IMR-90 (cell line): ENCODE data around the gene PTGR3. TPM values are rescaled to one million over a fixed set of nuclear protein-coding genes. Genes with fewer than 3 reads are reported as not detected.

ENCODE experiments used
- ATAC-seq: fragments of 200-7000 bp; cut with Tn5 transposase; 2 replicates; pipeline ENCODE4 v1.9.1; 2020; ENCODE audit warnings: low read depth, mild to moderate bottlenecking, moderate library complexity
- BruUV-seq: library from RNA; stranded (reverse); fragments of 400-500 nt; replicated peaks from 2 replicates; lab custom pipeline; 2021; lab: Mats Ljungman, UMichigan
- CTCF ChIA-PET: fragments of 300-600 bp; formaldehyde crosslinking; extraction: SDS; loops from one replicate; lab custom pipeline; 2021; ENCODE audit warnings: antibody characterized with exemption; lab: Yijun Ruan, JAX
- POLR2A ChIA-PET: fragments of 300-600 bp; sonication (Branson Sonifier 250); formaldehyde crosslinking; loops from one replicate; lab custom pipeline; 2022; ENCODE audit warnings: antibody characterized with exemption; ENCODE audit not compliant: unreplicated experiment; lab: Charles Lee
- DNase-seq: peaks from one replicate; pipeline ENCODE4 v3.0.0; 2013
- H2AFZ ChIP-seq: replicated peaks from 2 replicates; pipeline ENCODE3; 2013; ENCODE audit warnings: low read length, mild to moderate bottlenecking; ENCODE audit not compliant: poor library complexity
- H2AK5ac ChIP-seq: 2 replicates; pipeline ENCODE4 v1.6.1; 2013; ENCODE audit warnings: low read depth, low read length, inconsistent platforms
- H2AK9ac ChIP-seq: replicated peaks from 2 replicates; pipeline ENCODE3; 2013; ENCODE audit warnings: mild to moderate bottlenecking, low read depth, low read length, moderate library complexity; ENCODE audit not compliant: poor library complexity
- H2BK120ac ChIP-seq: 2 replicates; pipeline ENCODE4 v1.6.1; 2013; ENCODE audit warnings: low read depth, low read length, inconsistent platforms
- H2BK15ac ChIP-seq: 3 replicates; pipeline ENCODE4 v1.6.1; 2013; ENCODE audit warnings: low read depth, low read length, inconsistent platforms
- H2BK20ac ChIP-seq: 2 replicates; pipeline ENCODE4 v1.6.1; 2013; ENCODE audit warnings: low read depth, mild to moderate bottlenecking, inconsistent platforms, low read length, moderate library complexity
- H2BK5ac ChIP-seq: 2 replicates; pipeline ENCODE4 v1.6.1; 2013; ENCODE audit warnings: mild to moderate bottlenecking, low read depth, low read length, inconsistent platforms; ENCODE audit not compliant: poor library complexity, severe bottlenecking
- H3K14ac ChIP-seq: replicated peaks from 2 replicates; pipeline ENCODE4 v1.6.1; 2013; ENCODE audit warnings: low read depth, low read length, inconsistent platforms
- H3K18ac ChIP-seq: 2 replicates; pipeline ENCODE4 v1.6.1; 2013; ENCODE audit warnings: low read depth, low read length, control low read depth
- H3K23ac ChIP-seq: 2 replicates; pipeline ENCODE4 v1.6.1; 2013; ENCODE audit warnings: low read depth, low read length, inconsistent platforms
- H3K27ac ChIP-seq: 2 replicates; pipeline ENCODE4 v1.5.1; 2013; ENCODE audit warnings: mild to moderate bottlenecking, control low read depth, low read length; ENCODE audit not compliant: insufficient read depth
- H3K27me3 ChIP-seq: 2 replicates; pipeline ENCODE4 v1.6.1; 2013; ENCODE audit warnings: low read length; ENCODE audit not compliant: control insufficient read depth, insufficient read depth
- H3K36me3 ChIP-seq: 2 replicates; pipeline ENCODE4 v1.6.1; 2013; ENCODE audit warnings: low read length, mixed read lengths; ENCODE audit not compliant: control insufficient read depth, insufficient read depth
- H3K4ac ChIP-seq: 2 replicates; pipeline ENCODE4 v1.6.1; 2013; ENCODE audit warnings: low read depth, low read length, inconsistent platforms
- H3K4me1 ChIP-seq: 2 replicates; pipeline ENCODE4 v1.6.1; 2013; ENCODE audit warnings: low read length, mixed read lengths; ENCODE audit not compliant: control insufficient read depth, insufficient read depth
- H3K4me2 ChIP-seq: 2 replicates; pipeline ENCODE4 v1.6.1; 2013; ENCODE audit warnings: low read depth, mild to moderate bottlenecking, control low read depth, low read length, moderate library complexity
- H3K4me3 ChIP-seq: 2 replicates; pipeline ENCODE4 v1.5.1; 2013; ENCODE audit warnings: low read depth, mild to moderate bottlenecking, control low read depth, low read length, moderate library complexity; ENCODE audit not compliant: insufficient read depth
- H3K56ac ChIP-seq: 2 replicates; pipeline ENCODE4 v1.6.1; 2013; ENCODE audit warnings: low read length, inconsistent platforms; ENCODE audit not compliant: insufficient read depth; ENCODE audit errors: extremely low read depth
- H3K79me1 ChIP-seq, 2 experiments: 2 replicates each; pipeline ENCODE4 v1.6.1; 2013; ENCODE audit warnings: low read length in 2 of 2, inconsistent platforms in 1 of 2, low read depth in 1 of 2
- H3K9ac ChIP-seq: 2 replicates; pipeline ENCODE4 v1.6.1; 2013; ENCODE audit warnings: low read depth, low read length, control low read depth
- H3K9me1 ChIP-seq: 2 replicates; pipeline ENCODE4 v1.6.1; 2013; ENCODE audit warnings: low read length, inconsistent platforms; ENCODE audit not compliant: insufficient read depth
- H3K9me3 ChIP-seq: 2 replicates; pipeline ENCODE4 v1.6.1; 2013; ENCODE audit warnings: low read length; ENCODE audit not compliant: control insufficient read depth, insufficient read depth
- H4K20me1 ChIP-seq: 2 replicates; pipeline ENCODE4 v1.6.1; 2013; ENCODE audit warnings: low read length, inconsistent platforms; ENCODE audit not compliant: insufficient read depth
- H4K5ac ChIP-seq: 2 replicates; pipeline ENCODE4 v1.6.1; 2013; ENCODE audit warnings: mild to moderate bottlenecking, low read depth, low read length, control low read depth
- H4K8ac ChIP-seq, 2 experiments: 2 replicates each; pipeline ENCODE4 v1.6.1; 2013; ENCODE audit warnings: low read depth in 2 of 2, low read length in 2 of 2, control low read depth in 1 of 2, inconsistent platforms in 1 of 2
- H4K91ac ChIP-seq: 2 replicates; pipeline ENCODE4 v1.6.1; 2013; ENCODE audit warnings: low read depth, low read length, inconsistent platforms; ENCODE audit not compliant: insufficient read depth
- BHLHE40 ChIP-seq: fragments of 150-350 bp; IDR thresholded peaks from 2 replicates; pipeline ENCODE4 v1.6.1; 2016; ENCODE audit warnings: mild to moderate bottlenecking, low read depth, low read length
- CEBPB ChIP-seq: IDR thresholded peaks from 2 replicates; pipeline ENCODE4 v1.6.1; 2012; ENCODE audit warnings: low read depth, low read length, improper control_type of control experiment
- CHD1 ChIP-seq: IDR thresholded peaks from 2 replicates; pipeline ENCODE4 v1.6.1; 2012; ENCODE audit warnings: low read depth, low read length, improper control_type of control experiment
- CTCF ChIP-seq: conservative IDR thresholded peaks from 2 replicates; pipeline ENCODE4 v1.5.1; 2012; ENCODE audit warnings: mild to moderate bottlenecking, low read depth, low read length, improper control_type of control experiment
- FOS ChIP-seq: fragments of 150-350 bp; IDR thresholded peaks from 2 replicates; pipeline ENCODE4 v1.6.1; 2016; ENCODE audit warnings: low read depth, low read length
- MAFK ChIP-seq: IDR thresholded peaks from 2 replicates; pipeline ENCODE4 v1.6.1; 2012; ENCODE audit warnings: low read depth, low read length, improper control_type of control experiment
- MAZ ChIP-seq: IDR thresholded peaks from 2 replicates; pipeline ENCODE4 v1.6.1; 2012; ENCODE audit warnings: low read depth, mild to moderate bottlenecking, low read length, improper control_type of control experiment, moderate library complexity, borderline replicate concordance
- MXI1 ChIP-seq: IDR thresholded peaks from 2 replicates; pipeline ENCODE4 v1.6.1; 2012; ENCODE audit warnings: low read depth, mild to moderate bottlenecking, low read length, moderate library complexity, borderline replicate concordance
- NFE2L2 ChIP-seq: fragments of 150-350 bp; IDR thresholded peaks from 2 replicates; pipeline ENCODE4 v1.6.1; 2016; ENCODE audit warnings: low read depth, mild to moderate bottlenecking, low read length
- POLR2A ChIP-seq: IDR thresholded peaks from 2 replicates; pipeline ENCODE4 v1.6.1; 2012; ENCODE audit warnings: mild to moderate bottlenecking, low read depth, low read length
- RAD21 ChIP-seq: IDR thresholded peaks from 2 replicates; pipeline ENCODE4 v1.6.1; 2012; ENCODE audit warnings: low read length, improper control_type of control experiment
- RCOR1 ChIP-seq: IDR thresholded peaks from 2 replicates; pipeline ENCODE4 v1.6.1; 2012; ENCODE audit warnings: mild to moderate bottlenecking, low read length, improper control_type of control experiment; ENCODE audit not compliant: insufficient replicate concordance
- RFX5 ChIP-seq: IDR thresholded peaks from 2 replicates; pipeline ENCODE4 v1.8.0; 2012; ENCODE audit warnings: low read depth, mild to moderate bottlenecking, low read length, moderate library complexity
- SMC3 ChIP-seq: fragments of 150-350 bp; IDR thresholded peaks from 2 replicates; pipeline ENCODE4 v1.6.1; 2016; ENCODE audit warnings: low read depth, mild to moderate bottlenecking, antibody characterized with exemption, low read length, moderate library complexity
- USF2 ChIP-seq: fragments of 150-350 bp; IDR thresholded peaks from 2 replicates; pipeline ENCODE4 v1.6.1; 2017; ENCODE audit warnings: mild to moderate bottlenecking, antibody characterized with exemption, low read length, low read depth
- WGBS, 2 experiments: methylation state at CpG; one replicate each; pipeline versions ENCODE4 v1.1.5 to v1.1.7; 2013; ENCODE audit warnings: missing lambda C conversion rate in 2 of 2; ENCODE audit not compliant: insufficient read length in 1 of 2; ENCODE audit errors: extremely low coverage in 2 of 2; 5-methylcytosine and 5-hydroxymethylcytosine counted together
- dilution Hi-C: fragments of 300-500 bp; cut with HindIII; formaldehyde crosslinking; loops from one replicate; pipeline ENCODE4 v1.14.3; 2018; ENCODE audit warnings: low sequenced_read_pairs; ENCODE audit not compliant: unreplicated experiment
- in situ Hi-C: fragments of 300-500 bp; cut with MboI; formaldehyde crosslinking; loops from 3 replicates; pipeline ENCODE4 v1.14.3; 2019; ENCODE audit warnings: low sequenced_read_pairs, inconsistent platforms, mixed read lengths
- intact Hi-C: fragments of 100-400 bp; cut with micrococcal nuclease; formaldehyde crosslinking; loops from 2 replicates; pipeline ENCODE4 v1.10.0; 2022
- polyA plus RNA-seq, 3 experiments: library from polyadenylated mRNA; depleted of rRNA; stranded (reverse); fragments of >200 nt; gene quantifications; 2 replicates each; pipeline ENCODE4 v1.2.3, GENCODE V29; 2012; ENCODE audit warnings: low replicate concordance in 1 of 3
- total RNA-seq: library from RNA; depleted of rRNA; stranded (reverse); fragments of >200 nt; gene quantifications from 2 replicates; pipeline ENCODE4 v1.2.3, GENCODE V29; 2012
- TF ChIP-seq, protein P1 (sequence below): fragments of 150-350 bp; IDR thresholded peaks from 2 replicates; pipeline ENCODE4 v1.6.1; 2016; ENCODE audit warnings: low read depth, mild to moderate bottlenecking, low read length, moderate library complexity, borderline replicate concordance

Gene PTGR3
- total and polyA plus RNA-seq, 2 of the 4 experiments (the other 2 are of a cell fraction): 16.1 to 26.4 TPM

DNA sequence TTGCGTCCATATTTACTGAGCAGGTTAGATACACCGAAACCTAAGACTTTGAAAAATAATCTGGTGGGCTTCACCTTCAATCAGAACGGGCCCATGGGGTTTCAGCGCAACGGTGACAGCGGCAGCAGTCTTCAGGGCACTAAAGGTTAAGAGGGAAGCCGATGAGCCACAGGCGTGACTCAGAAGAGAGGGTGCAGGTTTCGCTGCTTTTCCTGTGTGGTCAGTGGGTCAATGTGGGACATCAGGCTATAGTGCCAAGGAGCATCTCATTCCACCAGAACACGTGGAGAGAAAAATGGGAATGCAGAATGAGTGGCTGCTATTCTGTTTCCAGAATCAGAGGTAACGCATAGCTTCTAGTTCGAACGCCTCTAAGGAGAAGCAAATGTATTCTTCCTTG lies 8.9 kb downstream of the PTGR3 start:
- POLR2A ChIA-PET: no interaction called here
- H3K27ac ChIP-seq: no peak overlapping the region
- in situ Hi-C loops: loop anchor here (25.0 kb wide), 1 partner anchor 1162 kb away; no protein-coding TSS in a partner anchor
- H2BK120ac ChIP-seq: no peak overlapping the region
- no peak overlapping the region for H3K23ac ChIP-seq
- H2AFZ ChIP-seq: no peak overlapping the region
- no peak for DNase-seq
- H2BK5ac ChIP-seq: no peak overlapping the region
- peak overlapping the region; percentile 23; the same call in 1 of the 2 replicates for H2AK5ac ChIP-seq
- peaks cover 18% of the 10 kb centered on the region for H3K36me3 ChIP-seq
- H3K4me2 ChIP-seq: no peak overlapping the region
- intact Hi-C loops: loop anchor here (10.0 kb wide), 1 partner anchor 255 kb away; no protein-coding TSS in a partner anchor
- no peak overlapping the region for H4K91ac ChIP-seq
- H3K18ac ChIP-seq: no peak overlapping the region
- H3K9me1 ChIP-seq: peaks cover 9% of the 10 kb centered on the region
- dilution Hi-C loops: no loop called here
- no peaks in the 10 kb centered on the region for H3K9me3 ChIP-seq
- BruUV-seq: no TSS peak
- no peak for TF ChIP-seq CTCF
- TF ChIP-seq RAD21: no peak
- TF ChIP-seq RCOR1: no peak
- TF ChIP-seq RFX5: no peak
- TF ChIP-seq SMC3: no peak
- no peak for TF ChIP-seq MXI1
- TF ChIP-seq MAFK: no peak
- TF ChIP-seq BHLHE40: no peak
- TF ChIP-seq POLR2A: no peak
- TF ChIP-seq USF2: no peak
- TF ChIP-seq, protein P1, sequence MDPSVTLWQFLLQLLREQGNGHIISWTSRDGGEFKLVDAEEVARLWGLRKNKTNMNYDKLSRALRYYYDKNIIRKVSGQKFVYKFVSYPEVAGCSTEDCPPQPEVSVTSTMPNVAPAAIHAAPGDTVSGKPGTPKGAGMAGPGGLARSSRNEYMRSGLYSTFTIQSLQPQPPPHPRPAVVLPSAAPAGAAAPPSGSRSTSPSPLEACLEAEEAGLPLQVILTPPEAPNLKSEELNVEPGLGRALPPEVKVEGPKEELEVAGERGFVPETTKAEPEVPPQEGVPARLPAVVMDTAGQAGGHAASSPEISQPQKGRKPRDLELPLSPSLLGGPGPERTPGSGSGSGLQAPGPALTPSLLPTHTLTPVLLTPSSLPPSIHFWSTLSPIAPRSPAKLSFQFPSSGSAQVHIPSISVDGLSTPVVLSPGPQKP: no peak
- TF ChIP-seq CHD1: no peak
- TF ChIP-seq MAZ: no peak
- no peak for TF ChIP-seq FOS
- TF ChIP-seq CEBPB: no peak
- no peak for TF ChIP-seq NFE2L2
- no peak for ATAC-seq
- H2BK15ac ChIP-seq: no peak overlapping the region
- CTCF ChIA-PET: no interaction called here
- no peak overlapping the region for H4K5ac ChIP-seq
- no peak overlapping the region for H3K4ac ChIP-seq
- H3K56ac ChIP-seq: no peak overlapping the region
- 92% methylated on average over 4 of the region's 13 CpGs; no CpG with 5 or more reads in 1 of the 2 experiments for WGBS, 2 experiments
- H4K20me1 ChIP-seq: no peaks in the 10 kb centered on the region; the same call in none of the 2 replicates
- no peak overlapping the region for H4K8ac ChIP-seq
- H3K4me3 ChIP-seq: no peak overlapping the region
- no peak overlapping the region for H2BK20ac ChIP-seq
- no peak overlapping the region for H2AK9ac ChIP-seq
- H3K79me1 ChIP-seq: peaks cover 18 to 50% of the 10 kb centered on the region in 2 experiments
- peaks cover 9% of the 10 kb centered on the region for H3K4me1 ChIP-seq
- H3K9ac ChIP-seq: no peak overlapping the region
- no peak overlapping the region for H3K14ac ChIP-seq
- H3K27me3 ChIP-seq: no peaks in the 10 kb centered on the region
